Hippocampal formation (tissue), 2 donors: ENCODE measurements around the gene TAGLN.
"Not testable (repeated sequence)": the region's sequence is repeated elsewhere in the genome, so short reads cannot be mapped to it uniquely, and the experiment has no call there.

Experiments used
- DNase-seq, 2 donors: peaks; one replicate each; lab custom pipeline; 2025; lab: John Stamatoyannopoulos, UW

The TAGLN gene

GRCh38 chr11:117195761-117196160 lies 3.4 kb upstream of the TAGLN start:
- DNase-seq = no peak

GRCh38 chr11:117197006-117197405 lies 2.2 kb upstream of the TAGLN start:
- no peak for DNase-seq

GRCh38 chr11:117197516-117198456 lies 1.4 kb upstream of the TAGLN start:
- no peak for DNase-seq

GRCh38 chr11:117198613-117199012 lies 557 bp upstream of the TAGLN start:
- no peak for DNase-seq

- DNase-seq = no peak
Observed at GRCh38 chr11:117199916-117200812, 994 bp downstream of the TAGLN start.

GRCh38 chr11:117200813-117201657 lies 1.9 kb downstream of the TAGLN start:
- no peak for DNase-seq

- DNase-seq = no peak
Observed at GRCh38 chr11:117201658-117202305, 2.6 kb downstream of the TAGLN start.

- DNase-seq = no peak
Observed at GRCh38 chr11:117202386-117203068, 3.4 kb downstream of the TAGLN start.

- no peak for DNase-seq
Observed at GRCh38 chr11:117203069-117203407, 3.9 kb downstream of the TAGLN start.

GRCh38 chr11:117204283-117205080 lies 5.3 kb downstream of the TAGLN start:
- DNase-seq = no peak

- DNase-seq = no peak
Observed at GRCh38 chr11:117205211-117205818, 6.1 kb downstream of the TAGLN start.

GRCh38 chr11:117206111-117206510 lies 6.9 kb downstream of the TAGLN start:
- DNase-seq = not testable (repeated sequence)

GRCh38 chr11:117206859-117207258 lies 7.7 kb downstream of the TAGLN start:
- not testable (repeated sequence) for DNase-seq

- not testable (repeated sequence) for DNase-seq
Observed at GRCh38 chr11:117207481-117207880, 8.3 kb downstream of the TAGLN start.

- not testable (repeated sequence) for DNase-seq
Observed at GRCh38 chr11:117208710-117209109, 9.5 kb downstream of the TAGLN start.

GRCh38 chr11:117209351-117210125 lies 10.4 kb downstream of the TAGLN start:
- not testable (repeated sequence) for DNase-seq

- DNase-seq = no peak
Observed at GRCh38 chr11:117210620-117211019, 11.4 kb downstream of the TAGLN start.

- DNase-seq = no peak
Observed at GRCh38 chr11:117212697-117213355, 13.7 kb downstream of the TAGLN start.
